ENCODE results near the gene CDKL4.

DNA sequence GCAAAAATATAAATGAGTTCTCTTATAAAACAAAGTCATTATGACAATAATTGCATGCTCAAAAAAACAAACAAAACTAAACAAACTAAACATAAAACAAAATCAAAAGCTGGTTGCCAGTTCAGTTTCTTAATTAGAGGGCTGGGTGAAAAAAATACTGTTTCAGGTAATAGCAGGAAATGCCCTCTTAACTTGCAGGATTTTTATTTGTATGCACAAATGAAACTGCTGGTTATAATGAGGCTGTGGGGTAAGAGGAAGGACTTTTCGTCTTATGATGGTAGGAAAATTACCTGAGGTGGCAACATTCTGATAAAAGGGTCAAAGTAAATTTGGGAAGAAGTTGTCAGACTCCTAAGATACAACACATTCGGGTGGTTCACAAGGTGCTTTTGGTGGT is 21.5 kb upstream of the CDKL4 start:
- TF ChIP-seq BACH2 (CRISPR knock-in tag; IDR thresholded peaks at IDR 0.05; ENCODE audit: borderline replicate concordance) = no peak
- TF ChIP-seq, protein P1, sequence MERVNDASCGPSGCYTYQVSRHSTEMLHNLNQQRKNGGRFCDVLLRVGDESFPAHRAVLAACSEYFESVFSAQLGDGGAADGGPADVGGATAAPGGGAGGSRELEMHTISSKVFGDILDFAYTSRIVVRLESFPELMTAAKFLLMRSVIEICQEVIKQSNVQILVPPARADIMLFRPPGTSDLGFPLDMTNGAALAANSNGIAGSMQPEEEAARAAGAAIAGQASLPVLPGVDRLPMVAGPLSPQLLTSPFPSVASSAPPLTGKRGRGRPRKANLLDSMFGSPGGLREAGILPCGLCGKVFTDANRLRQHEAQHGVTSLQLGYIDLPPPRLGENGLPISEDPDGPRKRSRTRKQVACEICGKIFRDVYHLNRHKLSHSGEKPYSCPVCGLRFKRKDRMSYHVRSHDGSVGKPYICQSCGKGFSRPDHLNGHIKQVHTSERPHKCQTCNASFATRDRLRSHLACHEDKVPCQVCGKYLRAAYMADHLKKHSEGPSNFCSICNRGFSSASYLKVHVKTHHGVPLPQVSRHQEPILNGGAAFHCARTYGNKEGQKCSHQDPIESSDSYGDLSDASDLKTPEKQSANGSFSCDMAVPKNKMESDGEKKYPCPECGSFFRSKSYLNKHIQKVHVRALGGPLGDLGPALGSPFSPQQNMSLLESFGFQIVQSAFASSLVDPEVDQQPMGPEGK (CRISPR knock-in tag; IDR thresholded peaks at IDR 0.05; ENCODE audit: borderline replicate concordance) = no peak
- TF ChIP-seq, protein P2, sequence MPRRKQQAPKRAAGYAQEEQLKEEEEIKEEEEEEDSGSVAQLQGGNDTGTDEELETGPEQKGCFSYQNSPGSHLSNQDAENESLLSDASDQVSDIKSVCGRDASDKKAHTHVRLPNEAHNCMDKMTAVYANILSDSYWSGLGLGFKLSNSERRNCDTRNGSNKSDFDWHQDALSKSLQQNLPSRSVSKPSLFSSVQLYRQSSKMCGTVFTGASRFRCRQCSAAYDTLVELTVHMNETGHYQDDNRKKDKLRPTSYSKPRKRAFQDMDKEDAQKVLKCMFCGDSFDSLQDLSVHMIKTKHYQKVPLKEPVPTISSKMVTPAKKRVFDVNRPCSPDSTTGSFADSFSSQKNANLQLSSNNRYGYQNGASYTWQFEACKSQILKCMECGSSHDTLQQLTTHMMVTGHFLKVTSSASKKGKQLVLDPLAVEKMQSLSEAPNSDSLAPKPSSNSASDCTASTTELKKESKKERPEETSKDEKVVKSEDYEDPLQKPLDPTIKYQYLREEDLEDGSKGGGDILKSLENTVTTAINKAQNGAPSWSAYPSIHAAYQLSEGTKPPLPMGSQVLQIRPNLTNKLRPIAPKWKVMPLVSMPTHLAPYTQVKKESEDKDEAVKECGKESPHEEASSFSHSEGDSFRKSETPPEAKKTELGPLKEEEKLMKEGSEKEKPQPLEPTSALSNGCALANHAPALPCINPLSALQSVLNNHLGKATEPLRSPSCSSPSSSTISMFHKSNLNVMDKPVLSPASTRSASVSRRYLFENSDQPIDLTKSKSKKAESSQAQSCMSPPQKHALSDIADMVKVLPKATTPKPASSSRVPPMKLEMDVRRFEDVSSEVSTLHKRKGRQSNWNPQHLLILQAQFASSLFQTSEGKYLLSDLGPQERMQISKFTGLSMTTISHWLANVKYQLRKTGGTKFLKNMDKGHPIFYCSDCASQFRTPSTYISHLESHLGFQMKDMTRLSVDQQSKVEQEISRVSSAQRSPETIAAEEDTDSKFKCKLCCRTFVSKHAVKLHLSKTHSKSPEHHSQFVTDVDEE (CRISPR knock-in tag; IDR thresholded peaks at IDR 0.05) = no peak
- TF ChIP-seq ZNF565 (CRISPR knock-in tag; conservative IDR thresholded peaks at IDR 0.05; ENCODE audit: low read depth) = no peak
- no peak for TF ChIP-seq ZFP3 (CRISPR knock-in tag; IDR thresholded peaks at IDR 0.05)
- TF ChIP-seq ZNF8 (CRISPR knock-in tag; IDR thresholded peaks at IDR 0.05) = no peak
- no peak for TF ChIP-seq ZC3H10 (CRISPR knock-in tag; IDR thresholded peaks at IDR 0.05)
- no peak for TF ChIP-seq OSR1 (CRISPR knock-in tag; IDR thresholded peaks at IDR 0.05)

Data from SK-N-SH treated with all-trans-retinoic acid at 6 μM for 48 hours (cell line).